HG03097 (cell line): ENCODE results near the gene MAP3K5.
A peak's percentile ranks its signal among the peaks of the same experiment; 100 is the strongest.

Source experiments
- ATAC-seq: cut with Tn5 transposase; IDR thresholded peaks from one replicate; pipeline ENCODE4 v1.9.1; 2021; ENCODE audit not compliant: unreplicated experiment, low FRiP score

The MAP3K5 gene

GRCh38 chr6:136654086-136654485, 138.2 kb downstream of the MAP3K5 start:
- ATAC-seq: no peak

DNA sequence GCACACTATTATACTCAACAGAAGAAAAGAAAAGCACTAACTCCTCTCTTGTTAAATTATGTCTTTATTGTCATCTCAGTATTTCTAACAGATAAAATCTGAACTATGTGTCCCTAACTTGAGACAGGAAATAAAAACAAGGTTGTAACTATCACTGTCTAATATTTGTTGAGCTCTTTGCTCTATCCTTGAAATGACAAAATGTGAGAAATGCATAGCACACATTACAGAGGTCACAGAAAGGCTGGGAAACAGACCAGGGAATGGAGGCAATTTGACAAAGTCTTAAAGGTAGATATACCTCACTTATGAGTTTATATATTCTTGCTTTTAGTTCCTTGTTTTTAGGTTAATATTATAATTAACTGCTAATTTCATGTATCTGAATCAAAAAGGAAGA, 139.6 kb downstream of the MAP3K5 start:
- ATAC-seq: no peak

- ATAC-seq: no peak
These were observed 140.3 kb downstream of the MAP3K5 start for GRCh38 chr6:136651982-136652381.

DNA sequence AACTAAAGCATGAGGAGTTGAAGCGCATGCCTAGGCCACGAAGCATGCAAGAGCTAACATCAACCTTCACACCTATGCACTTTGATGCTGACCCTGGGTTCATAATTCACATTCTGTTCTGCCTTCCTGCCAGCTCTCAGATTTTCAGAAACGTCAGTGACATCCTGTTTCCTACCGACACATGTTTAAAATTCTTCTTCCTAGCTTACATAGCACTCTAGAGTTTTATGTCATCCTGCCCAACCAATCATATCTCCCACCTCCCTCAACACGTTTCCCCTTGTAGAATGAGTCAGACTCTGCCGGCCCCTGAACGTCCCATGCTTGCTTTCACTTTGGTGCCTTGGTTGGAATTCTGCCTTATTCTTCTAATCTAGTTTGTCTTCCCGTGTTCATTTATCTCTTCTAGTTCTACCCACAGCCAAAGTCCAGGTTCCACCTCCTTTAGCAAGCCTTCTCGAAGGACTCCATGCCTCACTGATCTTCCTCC, 144.9 kb downstream of the MAP3K5 start:
- peak; percentile 61 for ATAC-seq

- ATAC-seq: no peak
These were observed 145.9 kb downstream of the MAP3K5 start for GRCh38 chr6:136646377-136646776.

- no peak for ATAC-seq
These were observed 147.7 kb downstream of the MAP3K5 start for GRCh38 chr6:136644597-136644952.

- ATAC-seq: peak; percentile 56
These were observed 148.3 kb downstream of the MAP3K5 start for GRCh38 chr6:136643850-136644596.

- no peak for ATAC-seq
These were observed 150.3 kb downstream of the MAP3K5 start for GRCh38 chr6:136641873-136642465.

GRCh38 chr6:136641166-136641565, 151.1 kb downstream of the MAP3K5 start:
- ATAC-seq: no peak

GRCh38 chr6:136640132-136640915, 152.0 kb downstream of the MAP3K5 start:
- ATAC-seq: no peak

DNA sequence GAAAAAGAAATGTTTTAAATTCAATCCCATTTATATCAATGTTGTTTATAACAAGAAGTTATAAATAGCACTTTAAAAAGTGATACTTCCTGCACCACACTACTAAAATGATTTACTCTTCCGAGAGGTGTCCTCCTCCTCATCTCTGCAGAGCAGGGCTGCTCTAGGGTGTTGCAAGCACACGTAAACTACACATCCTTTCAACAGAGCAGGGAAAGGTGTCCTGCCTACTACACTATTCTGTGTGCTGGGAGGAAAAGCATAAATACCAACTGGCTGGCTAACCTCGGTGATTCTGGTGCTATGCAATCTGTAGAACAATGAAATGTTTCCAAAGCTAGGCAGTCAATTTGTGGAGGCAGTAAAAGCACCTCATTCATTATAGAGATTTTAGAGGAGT, 152.6 kb downstream of the MAP3K5 start:
- no peak for ATAC-seq

DNA sequence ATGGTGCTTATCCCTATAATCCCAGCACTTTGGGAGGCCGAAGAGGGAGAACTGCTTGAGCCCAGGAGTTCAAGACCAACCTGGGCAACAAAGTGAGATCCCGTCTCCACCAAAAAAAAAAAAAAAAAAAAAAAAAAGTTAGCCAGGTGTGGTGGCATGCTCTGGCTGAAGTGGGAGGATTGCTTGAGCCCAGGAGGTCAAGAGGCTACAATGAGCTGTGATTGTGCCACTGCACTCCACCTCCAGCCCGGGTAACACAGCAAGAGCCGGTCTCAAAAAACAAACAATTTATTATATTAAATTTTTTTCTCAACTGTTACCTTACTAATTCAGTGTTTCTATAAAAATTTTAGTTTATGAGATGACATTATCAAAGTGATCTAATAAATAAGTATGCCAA, 156.7 kb downstream of the MAP3K5 start:
- no peak for ATAC-seq

DNA sequence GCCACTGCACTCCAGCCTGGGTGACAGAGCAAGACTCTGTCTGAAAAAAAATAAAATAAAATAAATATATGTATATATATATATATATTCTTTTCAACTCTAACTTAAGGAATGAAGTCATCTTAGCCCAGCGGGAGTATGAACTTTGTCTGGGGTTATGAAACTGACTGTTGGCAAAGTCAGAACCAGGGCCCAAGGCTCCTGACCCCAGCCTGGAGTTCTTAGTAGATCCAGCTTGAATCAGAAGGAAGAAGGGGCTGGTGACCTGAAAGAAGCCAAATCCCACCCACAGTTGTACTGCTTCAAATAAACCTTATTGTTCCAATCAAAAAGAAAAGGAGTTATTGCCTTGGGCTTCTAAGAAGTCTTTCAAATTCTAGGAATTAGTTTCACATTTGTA, 158.9 kb downstream of the MAP3K5 start:
- ATAC-seq: no peak

DNA sequence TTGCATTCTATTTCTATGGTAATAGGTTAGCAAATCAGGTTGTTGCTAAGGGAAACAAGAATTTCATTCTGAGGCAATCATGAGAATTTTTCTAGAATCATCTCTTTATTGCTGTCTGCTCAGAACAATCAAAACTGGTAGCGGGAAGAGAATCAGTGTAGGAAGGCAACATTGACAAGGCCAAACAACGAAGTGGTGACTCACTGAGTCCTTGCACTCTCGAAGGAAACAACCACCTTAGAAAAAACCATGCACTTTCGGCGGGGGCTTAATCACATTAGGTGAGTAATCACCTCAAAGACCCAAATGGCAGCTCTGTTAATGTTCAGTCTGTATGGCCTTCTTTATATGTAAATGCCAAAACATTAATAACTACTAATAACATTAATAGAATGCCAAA, 163.3 kb downstream of the MAP3K5 start:
- no peak for ATAC-seq

DNA sequence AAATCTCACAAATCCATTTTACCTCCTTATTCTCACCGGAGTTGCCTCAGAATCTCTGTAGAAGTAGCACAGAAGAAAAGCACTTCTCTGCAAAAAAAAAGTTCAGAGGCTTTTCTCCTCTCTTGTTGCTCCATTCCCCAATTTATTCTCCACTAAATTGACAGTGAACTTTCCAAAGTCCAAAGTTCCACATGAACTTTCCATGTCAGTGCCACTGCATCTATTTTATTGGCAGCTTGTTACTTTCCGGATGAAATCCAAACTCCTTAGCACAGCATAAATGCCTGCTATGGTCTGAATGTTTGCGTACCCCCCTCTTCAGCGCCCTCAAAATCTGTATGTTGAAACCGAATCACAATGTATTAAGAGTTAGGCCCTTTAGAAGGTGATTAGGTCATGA, 165.1 kb downstream of the MAP3K5 start:
- ATAC-seq: no peak

DNA sequence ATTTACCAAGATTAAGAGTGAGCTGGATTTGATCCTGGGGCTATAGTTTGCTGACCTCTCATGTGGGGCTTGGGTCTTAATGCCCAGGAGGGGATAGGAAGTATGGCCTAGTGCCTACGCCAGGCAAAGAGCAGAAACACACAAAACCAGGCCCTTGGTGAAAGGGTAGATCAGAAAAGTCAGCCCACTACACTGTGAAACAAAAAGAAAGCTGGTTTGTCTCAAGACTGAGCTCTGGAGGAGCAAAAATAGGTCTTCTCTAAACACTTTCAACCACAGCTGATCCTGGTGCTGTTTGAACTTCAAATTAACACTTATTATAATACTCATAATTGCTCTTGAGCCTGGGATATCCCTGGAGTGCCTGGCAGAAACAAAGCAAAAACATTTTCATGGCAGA, 167.0 kb downstream of the MAP3K5 start:
- no peak for ATAC-seq

- no peak for ATAC-seq
These were observed 167.9 kb downstream of the MAP3K5 start for GRCh38 chr6:136624347-136624746.

- ATAC-seq: no peak
These were observed 174.2 kb downstream of the MAP3K5 start for GRCh38 chr6:136618086-136618485.

DNA sequence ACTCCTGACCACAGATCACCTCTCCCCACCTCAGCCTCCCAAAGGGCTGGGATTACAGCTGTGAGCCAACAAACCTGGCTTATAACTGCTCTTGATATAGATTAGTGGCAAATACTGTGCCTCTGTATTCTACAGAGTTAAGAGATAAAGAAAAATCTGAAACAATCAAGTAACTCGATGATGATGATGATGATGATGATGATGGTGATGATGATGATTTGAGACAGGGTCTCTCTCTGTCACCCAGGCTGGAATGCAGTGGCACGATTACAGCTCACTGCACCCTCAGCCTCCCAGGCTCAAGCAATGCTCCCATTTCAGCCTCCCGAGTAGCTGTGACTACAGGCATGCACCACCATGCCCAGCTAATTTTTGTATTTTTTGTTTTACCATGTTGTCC, 175.8 kb downstream of the MAP3K5 start:
- ATAC-seq: no peak

DNA sequence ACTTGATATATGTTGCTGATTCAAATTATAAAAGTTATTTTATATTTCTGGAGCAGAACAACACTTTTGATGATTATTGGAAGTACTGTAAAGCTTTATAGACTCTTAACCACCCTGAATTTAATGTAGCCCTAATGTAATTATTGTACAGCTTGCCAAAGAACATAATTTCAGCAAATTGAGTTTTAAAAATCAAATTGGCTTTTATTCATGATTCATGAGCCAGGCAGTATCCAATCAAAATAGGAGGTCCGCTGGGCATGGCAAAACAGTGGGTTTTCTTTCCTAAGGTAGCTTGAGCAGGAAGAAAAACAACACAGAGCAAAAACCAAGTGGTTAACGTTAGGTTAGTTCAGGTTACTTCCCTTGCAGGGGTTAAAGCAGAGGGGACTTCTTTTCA, 177.3 kb downstream of the MAP3K5 start:
- ATAC-seq: no peak

- no peak for ATAC-seq
These were observed 177.9 kb downstream of the MAP3K5 start for GRCh38 chr6:136614350-136614749.

GRCh38 chr6:136613477-136613876, 178.8 kb downstream of the MAP3K5 start:
- ATAC-seq: no peak
